ENCODE data around the gene ACP7.
"Not testable (repeated sequence)": the region's sequence is repeated elsewhere in the genome, so short reads cannot be mapped to it uniquely, and the experiment has no call there.

ACP7 gene

DNA sequence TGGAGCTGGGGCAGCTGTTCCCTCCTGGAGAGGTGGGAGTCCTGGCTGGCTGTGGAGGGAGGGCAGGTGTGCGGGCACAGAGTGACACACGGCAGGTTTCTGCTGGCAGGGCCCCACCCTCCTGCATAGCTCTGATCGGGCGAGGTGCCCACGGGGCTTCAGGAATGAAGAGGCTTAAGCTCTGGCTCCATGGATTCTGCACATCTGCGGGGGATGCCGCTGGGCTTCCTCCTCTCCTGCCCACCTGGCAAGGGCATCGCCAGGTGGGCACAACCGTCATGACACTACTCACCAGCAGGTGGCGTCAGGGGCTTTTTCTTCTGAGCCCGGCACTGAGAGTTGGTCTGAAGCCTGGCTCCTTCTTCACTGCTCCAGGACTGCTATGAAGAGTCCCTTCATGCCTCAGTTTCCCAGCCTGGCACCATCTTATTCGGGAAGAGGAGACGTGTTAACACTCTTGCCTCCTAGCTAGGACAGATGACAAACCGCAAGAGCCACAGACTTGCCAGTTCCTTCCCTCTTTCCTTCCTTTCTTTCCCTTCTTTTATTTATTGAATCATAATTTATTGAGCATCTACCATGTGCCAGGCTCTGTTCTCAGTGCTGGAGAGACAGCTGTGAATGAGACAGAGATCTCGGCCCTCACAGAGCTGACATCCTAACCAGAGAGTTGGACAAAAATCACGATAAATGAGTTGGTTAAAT, 26.2 kb downstream of the ACP7 start:
- peak; percentile 96 for DNase-seq

DNA sequence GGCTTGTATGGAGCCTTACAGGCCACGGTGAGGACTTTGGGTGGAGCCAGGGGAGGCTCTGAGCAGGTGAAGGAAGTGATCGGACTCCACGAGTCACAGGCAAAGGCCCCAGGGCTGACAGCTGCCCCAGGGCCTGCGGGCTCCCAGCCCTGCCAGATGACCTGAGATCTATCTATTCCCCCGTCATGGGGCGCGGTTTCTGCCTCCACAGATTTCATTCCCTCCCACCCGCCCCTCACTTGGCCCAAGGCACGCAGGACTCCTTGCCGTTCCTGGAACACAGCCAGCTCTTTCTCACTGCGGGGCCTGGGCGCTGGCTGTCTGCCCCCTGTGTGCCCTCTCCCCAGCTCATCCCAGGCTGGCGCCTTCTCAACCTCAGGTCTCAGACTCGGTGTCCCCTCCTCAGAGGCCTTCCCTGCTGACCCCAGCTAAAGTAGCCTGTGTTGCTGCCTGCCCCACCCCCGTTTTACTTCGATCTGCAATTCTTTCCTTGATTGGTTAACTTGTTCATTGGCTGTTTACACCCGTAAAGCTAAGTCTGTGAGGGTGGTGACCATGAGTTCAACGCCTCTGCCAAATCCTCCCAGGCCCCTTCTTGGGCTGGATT, 27.5 kb downstream of the ACP7 start:
- DNase-seq = peak; percentile 62

GRCh38 chr19:39112338-39112890, 28.2 kb downstream of the ACP7 start:
- peak; percentile 96 for DNase-seq

DNA sequence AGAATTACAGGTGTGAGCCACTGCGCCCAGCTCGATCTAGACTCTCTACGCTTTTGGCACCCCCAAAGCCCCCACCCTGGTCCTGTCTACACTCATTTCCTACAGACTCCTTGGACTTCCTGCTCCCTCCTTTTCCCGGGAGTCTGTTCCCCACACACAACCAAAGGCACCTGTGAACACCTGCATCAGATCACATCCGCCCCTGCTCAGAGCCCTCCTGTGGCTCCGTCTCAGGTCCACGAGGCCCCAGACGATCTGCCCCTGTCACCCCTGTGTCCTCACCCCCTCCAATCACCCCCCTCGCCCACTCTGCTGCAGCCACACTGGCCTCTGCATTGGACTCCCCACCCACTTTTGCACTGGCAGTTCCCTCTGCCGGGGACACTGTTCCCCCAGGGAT, 29.0 kb downstream of the ACP7 start:
- DNase-seq = no peak

- DNase-seq = no peak
Measured at GRCh38 chr19:39115105-39115847, 31.1 kb downstream of the ACP7 start.

DNA sequence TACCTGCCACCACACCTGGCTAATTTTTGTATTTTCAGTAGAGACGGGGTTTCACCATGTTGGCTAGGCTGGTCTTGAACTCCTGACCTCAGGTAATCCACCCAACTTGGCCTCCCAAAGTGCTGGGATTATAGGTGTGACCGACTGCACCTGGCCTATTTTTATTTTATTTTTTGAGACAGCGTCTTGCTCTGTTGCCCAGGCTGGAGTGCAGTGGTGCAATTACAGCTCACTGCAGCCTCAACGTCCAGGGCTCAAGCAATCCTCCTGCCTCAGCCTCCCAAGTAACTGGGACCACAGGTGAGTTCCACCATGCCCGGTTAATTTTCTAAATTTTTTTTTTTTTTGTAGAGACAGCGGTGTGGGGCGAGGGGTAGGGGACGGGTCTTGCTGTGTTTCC, 32.9 kb downstream of the ACP7 start:
- not testable (repeated sequence) for DNase-seq

- DNase-seq = no peak
Measured at GRCh38 chr19:39119830-39120229, 35.7 kb downstream of the ACP7 start.

- no peak for DNase-seq
Measured at GRCh38 chr19:39122934-39123731, 39.0 kb downstream of the ACP7 start.

DNA sequence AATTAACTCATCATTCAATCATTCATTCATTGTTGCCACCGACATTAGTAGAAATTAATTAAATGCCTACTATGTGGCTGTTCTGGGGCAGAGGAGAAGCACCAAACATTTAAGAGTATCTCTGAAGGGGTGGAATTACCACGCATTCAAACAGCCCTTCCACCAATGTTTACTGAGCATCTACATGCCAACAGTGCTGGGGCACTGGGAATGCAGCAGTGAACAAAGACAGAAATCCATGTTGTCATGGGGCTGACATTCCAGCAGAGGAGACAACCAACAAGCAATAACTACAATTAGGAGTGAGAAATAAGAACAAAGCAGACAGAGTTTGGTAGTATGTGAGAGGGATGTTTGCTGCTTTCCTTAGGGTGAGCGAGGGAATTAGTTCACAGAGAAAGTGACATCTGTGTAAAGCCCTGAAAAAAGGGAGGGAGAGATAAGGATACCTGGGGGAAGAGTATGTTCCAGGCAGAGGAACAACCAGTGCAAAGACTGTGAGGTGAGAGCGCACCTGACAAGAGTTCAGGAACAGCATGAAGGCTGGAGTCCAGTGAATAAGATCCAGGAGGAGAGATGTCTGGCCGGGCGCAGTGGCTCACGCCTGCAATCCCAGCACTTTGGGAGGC, 40.1 kb downstream of the ACP7 start:
- DNase-seq = no peak

DNA sequence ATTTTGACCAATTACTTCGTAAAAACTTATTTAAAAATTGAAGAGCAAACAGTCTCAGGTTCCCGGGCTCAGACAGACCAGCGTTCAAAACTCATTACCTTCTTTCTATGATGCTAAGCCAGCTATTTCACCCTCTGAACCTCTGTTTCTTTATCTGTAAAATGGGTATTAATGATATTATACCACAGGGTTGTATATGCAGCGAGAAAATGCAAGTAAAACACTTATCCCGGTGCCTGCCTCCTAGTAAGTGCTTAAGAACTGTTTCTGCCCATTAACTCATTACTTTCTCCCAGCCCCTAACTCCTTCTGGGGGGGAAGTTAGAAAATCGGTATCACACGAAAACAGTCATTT, 41.0 kb downstream of the ACP7 start:
- no peak for DNase-seq

GRCh38 chr19:39125554-39126311, 41.6 kb downstream of the ACP7 start, which contains the start of gene PAK4:
Gene PAK4, plus strand, starts transcription at chr19:39125786. Its CDS starts 43,768 bp downstream, at chr19:39169554.
- peak; percentile 100 for DNase-seq

DNA sequence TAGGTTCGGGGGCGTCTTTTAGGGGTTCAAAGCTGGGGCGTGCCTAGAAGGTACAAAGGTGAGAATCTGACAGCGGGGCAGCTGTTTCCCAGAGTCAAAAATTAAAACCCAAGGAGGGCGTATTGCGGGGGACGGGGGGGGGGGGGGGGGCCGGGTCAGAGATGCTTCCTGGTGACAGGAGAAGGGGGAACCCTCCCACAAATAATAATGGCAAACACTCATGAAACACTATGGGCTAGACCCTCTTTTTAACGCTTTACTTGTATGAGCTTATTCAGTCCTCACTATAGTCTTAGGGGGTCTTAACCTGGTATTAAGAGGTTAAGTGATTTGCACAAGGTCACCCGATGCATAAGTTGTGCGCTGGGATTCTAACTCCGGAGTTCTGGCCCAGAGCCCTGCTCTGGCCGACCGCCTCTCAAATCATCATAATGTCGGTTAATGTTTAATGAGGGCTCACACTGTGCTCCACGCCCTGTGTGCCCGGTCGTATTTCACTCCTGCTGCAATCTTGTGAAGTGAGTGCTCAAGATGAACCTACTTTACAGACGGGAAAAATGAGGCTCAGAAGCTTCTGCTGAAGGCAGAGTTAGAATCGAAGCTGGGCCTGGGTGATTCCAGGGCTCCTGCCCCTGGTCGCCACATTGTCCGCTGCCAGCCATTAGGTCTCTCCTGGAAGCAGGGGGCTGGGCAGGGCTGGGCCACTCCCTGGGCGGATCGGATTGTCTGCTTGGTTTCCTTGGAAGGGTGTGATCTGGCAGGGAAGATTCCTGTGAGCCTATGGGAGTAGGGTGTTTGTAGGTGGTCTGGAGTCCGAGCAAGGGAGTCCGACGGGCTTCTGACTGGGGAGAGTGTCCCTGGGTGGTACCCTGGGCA, 42.4 kb downstream of the ACP7 start:
- DNase-seq = peak; percentile 97

GRCh38 chr19:39127812-39128515, 43.8 kb downstream of the ACP7 start:
- DNase-seq = peak; percentile 81

DNA sequence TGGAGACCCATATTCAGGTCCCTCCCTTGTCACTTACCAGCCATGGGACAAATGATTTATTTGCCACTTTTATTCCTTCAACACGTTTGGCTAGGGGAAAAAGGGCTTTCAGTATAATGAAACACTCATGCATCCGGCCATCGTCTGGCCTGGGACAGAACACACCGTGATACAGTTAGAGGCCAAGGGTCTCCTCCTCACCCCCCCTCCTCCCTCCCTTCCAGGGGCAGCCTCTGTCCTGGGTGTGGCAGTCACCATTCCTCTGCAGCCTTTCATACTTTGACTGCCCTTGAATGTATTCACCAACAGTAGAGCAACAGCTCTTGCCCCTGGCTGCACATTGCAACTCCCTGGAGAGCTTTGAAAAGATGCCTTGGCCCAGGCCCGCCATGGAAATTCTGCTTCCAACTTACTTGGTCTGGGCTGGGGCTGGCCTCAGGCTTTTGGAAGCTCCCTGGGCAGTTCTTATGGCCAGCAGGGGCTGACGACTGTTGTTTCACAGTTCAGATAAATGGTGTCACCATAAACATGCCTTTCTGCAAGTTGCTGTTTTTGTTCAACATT, 44.4 kb downstream of the ACP7 start:
- no peak for DNase-seq

DNA sequence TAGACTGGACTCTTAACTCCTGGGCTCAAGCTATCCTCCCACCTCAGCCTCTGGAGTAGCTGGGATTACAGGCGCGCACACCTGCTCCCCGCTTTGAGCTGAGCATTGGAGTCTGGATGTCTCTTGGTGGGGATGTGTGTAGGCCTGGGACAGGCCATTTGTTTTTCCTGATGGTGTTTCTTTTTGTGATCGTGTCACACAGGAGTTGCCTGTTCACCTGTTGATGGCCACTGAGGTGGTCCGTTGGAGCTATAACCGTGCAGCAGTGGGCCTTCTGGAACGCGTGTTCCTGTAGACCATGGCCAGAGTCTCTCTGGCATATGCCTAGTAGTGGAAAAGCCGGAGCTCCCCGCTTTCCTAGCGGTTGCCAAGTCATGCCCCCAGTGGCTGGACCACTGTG, 44.9 kb downstream of the ACP7 start:
- DNase-seq = no peak

GRCh38 chr19:39130337-39131254, 46.4 kb downstream of the ACP7 start:
- no peak for DNase-seq

- peak; percentile 70 for DNase-seq
Measured at GRCh38 chr19:39131255-39131755, 47.1 kb downstream of the ACP7 start.

DNA sequence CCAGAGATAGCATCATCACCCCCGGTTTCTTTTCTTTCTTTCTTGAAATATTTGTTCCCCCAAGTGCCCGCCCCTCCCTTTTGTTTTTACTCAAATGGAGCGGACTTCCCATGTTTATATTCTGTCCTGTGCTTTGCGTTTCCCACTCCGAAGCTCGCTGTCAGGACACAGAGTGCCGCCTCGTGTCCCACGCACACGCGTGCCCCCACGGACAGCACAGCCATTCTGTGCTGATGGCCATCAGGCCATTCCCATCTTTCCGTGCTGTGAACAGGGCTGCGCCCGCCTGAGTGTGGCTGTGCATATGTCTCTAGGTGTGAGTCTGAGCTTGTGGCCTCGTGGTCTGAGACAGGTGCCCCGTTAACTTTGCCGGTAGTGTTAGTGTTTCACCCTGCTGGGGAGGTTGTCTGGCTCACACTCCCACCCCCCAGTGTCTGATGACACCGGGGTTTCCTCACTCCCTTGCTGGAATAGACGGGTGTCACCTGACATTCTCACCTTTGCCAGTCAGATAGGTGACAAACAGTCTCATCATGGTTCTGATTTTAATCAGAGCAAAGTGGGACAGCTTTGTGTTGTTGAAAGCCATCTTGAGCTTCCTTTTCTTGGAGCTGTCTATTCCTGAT, 48.3 kb downstream of the ACP7 start:
- no peak for DNase-seq

All from 8988T (cell line).